GM23338 (cell line): ENCODE measurements around the gene CDK16. TPM values are rescaled to one million over a fixed set of nuclear protein-coding genes. Genes with fewer than 3 reads are reported as not detected.

Experiments used
- ATAC-seq: fragments of 200-7000 bp; cut with Tn5 transposase; 3 replicates; pipeline ENCODE4 v1.9.1; 2020
- DNase-seq: peaks from one replicate; pipeline ENCODE4 v3.0.0-alpha.2; 2015; ENCODE audit warnings: low spot score
- H2AFZ ChIP-seq: fragments of 200-600 bp; sonication (generic); 2 replicates; pipeline ENCODE4 v1.8.0; 2016; ENCODE audit warnings: antibody characterized with exemption, mild to moderate bottlenecking, moderate library complexity
- H3F3A ChIP-seq: fragments of 200-600 bp; sonication (generic); replicated peaks from 2 replicates; pipeline ENCODE4 v1.8.0; 2017; ENCODE audit warnings: antibody characterized with exemption, mixed run types, low read depth
- H3K27ac ChIP-seq: fragments of 200-600 bp; sonication (generic); 2 replicates; pipeline ENCODE4 v1.6.1; 2016; ENCODE audit warnings: low read depth
- H3K27me3 ChIP-seq: fragments of 200-600 bp; sonication (generic); 2 replicates; pipeline ENCODE4 v1.8.0; 2016; ENCODE audit warnings: mild to moderate bottlenecking, mixed run types, moderate library complexity; ENCODE audit not compliant: insufficient read depth
- H3K36me3 ChIP-seq: fragments of 200-600 bp; sonication (generic); 2 replicates; pipeline ENCODE4 v1.8.0; 2016; ENCODE audit warnings: mild to moderate bottlenecking; ENCODE audit not compliant: insufficient read depth
- H3K4me1 ChIP-seq: fragments of 200-600 bp; sonication (generic); 2 replicates; pipeline ENCODE4 v1.8.0; 2016; ENCODE audit warnings: mild to moderate bottlenecking, moderate library complexity; ENCODE audit not compliant: insufficient read depth
- H3K4me2 ChIP-seq: fragments of 200-600 bp; sonication (generic); 2 replicates; pipeline ENCODE4 v1.7.1; 2017; ENCODE audit warnings: mixed run types
- H3K4me3 ChIP-seq: fragments of 200-600 bp; sonication (generic); 2 replicates; pipeline ENCODE4 v1.6.1; 2016; ENCODE audit warnings: mixed run types
- H3K79me2 ChIP-seq: fragments of 200-600 bp; sonication (generic); replicated peaks from 2 replicates; pipeline ENCODE4 v1.8.0; 2017; ENCODE audit warnings: mild to moderate bottlenecking; ENCODE audit not compliant: insufficient read depth
- H3K9me2 ChIP-seq: fragments of 200-600 bp; sonication (generic); 2 replicates; pipeline ENCODE4 v1.8.0; 2017; ENCODE audit not compliant: insufficient read depth
- H4K20me1 ChIP-seq: fragments of 200-600 bp; sonication (generic); replicated peaks from 2 replicates; pipeline ENCODE4 v1.8.0; 2017; ENCODE audit warnings: mild to moderate bottlenecking; ENCODE audit not compliant: insufficient read depth
- H3K27ac Mint-ChIP-seq: 2 replicates; pipeline ENCODE4 v1.8.0; 2020; ENCODE audit warnings: inconsistent platforms, mild to moderate bottlenecking, moderate library complexity, mixed read lengths
- H3K27me3 Mint-ChIP-seq: 3 replicates; pipeline ENCODE4 v1.8.0; 2022; ENCODE audit warnings: low read depth, mild to moderate bottlenecking, moderate library complexity, mixed read lengths, inconsistent platforms; ENCODE audit not compliant: insufficient read depth, poor library complexity
- H3K36me3 Mint-ChIP-seq: 3 replicates; pipeline ENCODE4 v1.8.0; 2021; ENCODE audit warnings: low read depth, mild to moderate bottlenecking, inconsistent platforms, moderate library complexity, mixed read lengths
- H3K4me1 Mint-ChIP-seq: 3 replicates; pipeline ENCODE4 v1.8.0; 2020; ENCODE audit warnings: mild to moderate bottlenecking, inconsistent platforms, mixed read lengths
- H3K4me3 Mint-ChIP-seq: 3 replicates; pipeline ENCODE4 v1.8.0; 2021; ENCODE audit warnings: moderate library complexity, mild to moderate bottlenecking, inconsistent platforms, mixed read lengths
- H3K9me3 Mint-ChIP-seq: 3 replicates; pipeline ENCODE4 v1.8.0; 2020; ENCODE audit warnings: moderate library complexity, mild to moderate bottlenecking, inconsistent platforms, mixed read lengths
- CREB1 ChIP-seq: fragments of 250-450 bp; sonication (Bioruptor Pico); IDR thresholded peaks from 2 replicates; pipeline ENCODE4 v1.5.0; 2020; ENCODE audit warnings: low read depth, mild to moderate bottlenecking, moderate library complexity
- EZH2 ChIP-seq: fragments of 200-600 bp; sonication (generic); IDR thresholded peaks from one replicate; pipeline ENCODE4 v1.8.0; 2017; ENCODE audit warnings: antibody characterized with exemption, mild to moderate bottlenecking, low read depth; ENCODE audit not compliant: unreplicated experiment
- EZH2phosphoT487 ChIP-seq: fragments of 200-600 bp; sonication (generic); IDR thresholded peaks from one replicate; pipeline ENCODE4 v1.8.1; 2018; ENCODE audit warnings: antibody characterized with exemption; ENCODE audit not compliant: unreplicated experiment
- JUNB ChIP-seq: IDR thresholded peaks from one replicate; pipeline ENCODE4 v1.6.1; 2016; ENCODE audit warnings: antibody characterized with exemption; ENCODE audit not compliant: unreplicated experiment
- NANOG ChIP-seq: IDR thresholded peaks from 2 replicates; pipeline ENCODE4 v1.6.1; 2016; ENCODE audit warnings: antibody characterized with exemption, borderline replicate concordance
- POLR2AphosphoS5 ChIP-seq: IDR thresholded peaks from 2 replicates; pipeline ENCODE4 v1.6.1; 2016; ENCODE audit warnings: antibody characterized with exemption, low read depth
- STAT1 ChIP-seq: IDR thresholded peaks from one replicate; pipeline ENCODE4 v1.6.1; 2016; ENCODE audit warnings: antibody characterized with exemption; ENCODE audit not compliant: unreplicated experiment
- ZNF114 ChIP-seq: fragments of 250-450 bp; sonication (Bioruptor Pico); IDR thresholded peaks from 2 replicates; pipeline ENCODE4 v1.5.0; 2020; ENCODE audit warnings: mild to moderate bottlenecking, moderate library complexity
- polyA plus RNA-seq: library from polyadenylated mRNA; unstranded; fragments of >200 nt; fragmentation: Nextera tagmentation; extraction: Ambion mirVana; gene quantifications from 2 replicates; pipeline ENCODE4 v1.2.1, GENCODE V29; 2016
- total RNA-seq: library from RNA; depleted of rRNA; stranded (reverse); fragments of >200 nt; shearing (Covaris generic); gene quantifications from 2 replicates; pipeline ENCODE4 v1.2.3, GENCODE V29; 2014
- TF ChIP-seq, protein P1 (sequence below): IDR thresholded peaks from one replicate; pipeline ENCODE4 v1.6.1; 2018; ENCODE audit warnings: antibody characterized with exemption; ENCODE audit not compliant: unreplicated experiment
- TF ChIP-seq, protein P2 (sequence below): IDR thresholded peaks from 2 replicates; pipeline ENCODE4 v1.6.1; 2016; ENCODE audit warnings: antibody characterized with exemption
- TF ChIP-seq, protein P3 (sequence below), 2 experiments: fragments of 200-600 bp in 1 of 2; sonication (generic) in 1 of 2; conservative IDR thresholded peaks; 2 replicates each; pipeline versions ENCODE4 v1.5.1 to v1.6.1; 2016 to 2017; ENCODE audit warnings: antibody characterized with exemption in 2 of 2, low read depth in 2 of 2, mild to moderate bottlenecking in 2 of 2, moderate library complexity in 1 of 2

The CDK16 gene
- total and polyA plus RNA-seq, 2 experiments from 2014 or later = 58.9 to 158 TPM

- Histone ChIP-seq H3K9me2 (no peaks in the 10 kb centered on the region), H2AFZ (no peak overlapping the region), H3K27me3 (no peaks in the 10 kb centered on the region), H4K20me1 (peaks cover under 1% of the 10 kb centered on the region; the same call in 1 of the 2 replicates), H3K79me2 (peaks cover 37% of the 10 kb centered on the region), H3K27ac (peak overlapping the region; percentile 84), H3K4me1 (no peaks in the 10 kb centered on the region), H3K36me3 (peaks cover 12% of the 10 kb centered on the region; the same call in 1 of the 2 replicates), H3K4me2 (peak overlapping the region; percentile 17; the same call in 1 of the 2 replicates), H3K4me3 (peak overlapping the region; percentile 37; the same call in 1 of the 2 replicates), H3F3A (peaks cover 7% of the 10 kb centered on the region; the same call in 1 of the 2 replicates)
- peak overlapping the region; percentile 95 for H3K27ac Mint-ChIP-seq
- H3K4me1 Mint-ChIP-seq = peaks cover 31% of the 10 kb centered on the region
- no peaks in the 10 kb centered on the region for H3K9me3 Mint-ChIP-seq
- DNase-seq = peak; percentile 37
- H3K27me3 Mint-ChIP-seq = peaks cover 21% of the 10 kb centered on the region
- peak overlapping the region; percentile 92 for H3K4me3 Mint-ChIP-seq
- H3K36me3 Mint-ChIP-seq = peaks cover 52% of the 10 kb centered on the region
- peak; percentile 21 for ATAC-seq
- TF ChIP-seq STAT1 = no peak
- TF ChIP-seq, protein P1, sequence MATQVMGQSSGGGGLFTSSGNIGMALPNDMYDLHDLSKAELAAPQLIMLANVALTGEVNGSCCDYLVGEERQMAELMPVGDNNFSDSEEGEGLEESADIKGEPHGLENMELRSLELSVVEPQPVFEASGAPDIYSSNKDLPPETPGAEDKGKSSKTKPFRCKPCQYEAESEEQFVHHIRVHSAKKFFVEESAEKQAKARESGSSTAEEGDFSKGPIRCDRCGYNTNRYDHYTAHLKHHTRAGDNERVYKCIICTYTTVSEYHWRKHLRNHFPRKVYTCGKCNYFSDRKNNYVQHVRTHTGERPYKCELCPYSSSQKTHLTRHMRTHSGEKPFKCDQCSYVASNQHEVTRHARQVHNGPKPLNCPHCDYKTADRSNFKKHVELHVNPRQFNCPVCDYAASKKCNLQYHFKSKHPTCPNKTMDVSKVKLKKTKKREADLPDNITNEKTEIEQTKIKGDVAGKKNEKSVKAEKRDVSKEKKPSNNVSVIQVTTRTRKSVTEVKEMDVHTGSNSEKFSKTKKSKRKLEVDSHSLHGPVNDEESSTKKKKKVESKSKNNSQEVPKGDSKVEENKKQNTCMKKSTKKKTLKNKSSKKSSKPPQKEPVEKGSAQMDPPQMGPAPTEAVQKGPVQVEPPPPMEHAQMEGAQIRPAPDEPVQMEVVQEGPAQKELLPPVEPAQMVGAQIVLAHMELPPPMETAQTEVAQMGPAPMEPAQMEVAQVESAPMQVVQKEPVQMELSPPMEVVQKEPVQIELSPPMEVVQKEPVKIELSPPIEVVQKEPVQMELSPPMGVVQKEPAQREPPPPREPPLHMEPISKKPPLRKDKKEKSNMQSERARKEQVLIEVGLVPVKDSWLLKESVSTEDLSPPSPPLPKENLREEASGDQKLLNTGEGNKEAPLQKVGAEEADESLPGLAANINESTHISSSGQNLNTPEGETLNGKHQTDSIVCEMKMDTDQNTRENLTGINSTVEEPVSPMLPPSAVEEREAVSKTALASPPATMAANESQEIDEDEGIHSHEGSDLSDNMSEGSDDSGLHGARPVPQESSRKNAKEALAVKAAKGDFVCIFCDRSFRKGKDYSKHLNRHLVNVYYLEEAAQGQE = no peak
- TF ChIP-seq, protein P2, sequence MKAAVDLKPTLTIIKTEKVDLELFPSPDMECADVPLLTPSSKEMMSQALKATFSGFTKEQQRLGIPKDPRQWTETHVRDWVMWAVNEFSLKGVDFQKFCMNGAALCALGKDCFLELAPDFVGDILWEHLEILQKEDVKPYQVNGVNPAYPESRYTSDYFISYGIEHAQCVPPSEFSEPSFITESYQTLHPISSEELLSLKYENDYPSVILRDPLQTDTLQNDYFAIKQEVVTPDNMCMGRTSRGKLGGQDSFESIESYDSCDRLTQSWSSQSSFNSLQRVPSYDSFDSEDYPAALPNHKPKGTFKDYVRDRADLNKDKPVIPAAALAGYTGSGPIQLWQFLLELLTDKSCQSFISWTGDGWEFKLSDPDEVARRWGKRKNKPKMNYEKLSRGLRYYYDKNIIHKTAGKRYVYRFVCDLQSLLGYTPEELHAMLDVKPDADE = no peak
- no peak for TF ChIP-seq EZH2phosphoT487
- TF ChIP-seq NANOG = no peak
- no peak for TF ChIP-seq POLR2AphosphoS5
- no peak for TF ChIP-seq CREB1
- TF ChIP-seq EZH2 = no peak
- TF ChIP-seq JUNB = no peak
Measured at GRCh38 chrX:47217121-47217851, 1.2 kb upstream of the CDK16 start.

DNA sequence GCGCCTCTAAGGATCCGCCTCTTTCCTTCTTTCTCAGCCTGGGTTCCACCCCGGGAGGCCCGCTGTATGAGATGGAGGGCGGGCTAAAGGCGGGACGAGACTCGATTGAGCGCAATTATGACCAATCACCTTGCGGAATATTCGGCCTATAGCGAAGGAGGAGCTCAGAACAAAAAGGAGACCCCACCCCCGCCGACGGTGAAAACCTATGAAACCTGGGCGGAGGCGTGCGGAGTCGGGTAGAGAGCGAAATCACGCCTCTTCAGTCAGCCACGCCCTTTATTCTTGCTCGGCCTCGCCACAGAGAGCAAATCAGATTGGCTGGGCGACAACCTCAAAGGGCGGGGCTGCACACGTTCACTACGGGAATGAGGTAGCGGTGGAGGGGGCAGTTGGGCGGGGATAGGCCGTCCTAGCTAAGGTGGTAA lies 615 bp upstream of the CDK16 start:
- Histone ChIP-seq H3K4me1 (no peaks in the 10 kb centered on the region), H4K20me1 (no peaks in the 10 kb centered on the region), H2AFZ (no peak overlapping the region), H3K36me3 (0 out of 2 replicates have a peak, but pooled peaks cover 7% of the 10 kb centered on the region), H3K27me3 (no peaks in the 10 kb centered on the region), H3K9me2 (no peaks in the 10 kb centered on the region), H3K79me2 (peaks cover 37% of the 10 kb centered on the region), H3K27ac (peak overlapping the region; percentile 91), H3K4me2 (peak overlapping the region; percentile 79), H3F3A (peaks cover 7% of the 10 kb centered on the region; the same call in 1 of the 2 replicates), H3K4me3 (peak overlapping the region; percentile 69)
- ATAC-seq (peak; percentile 79), DNase-seq (peak; percentile 96)
- no peaks in the 10 kb centered on the region for H3K9me3 Mint-ChIP-seq
- H3K27ac Mint-ChIP-seq = peak overlapping the region; percentile 99
- H3K4me3 Mint-ChIP-seq = peak overlapping the region; percentile 92
- H3K36me3 Mint-ChIP-seq = peaks cover 50% of the 10 kb centered on the region
- H3K4me1 Mint-ChIP-seq = peaks cover 31% of the 10 kb centered on the region
- peaks cover 20% of the 10 kb centered on the region for H3K27me3 Mint-ChIP-seq
- TF ChIP-seq, protein P3, sequence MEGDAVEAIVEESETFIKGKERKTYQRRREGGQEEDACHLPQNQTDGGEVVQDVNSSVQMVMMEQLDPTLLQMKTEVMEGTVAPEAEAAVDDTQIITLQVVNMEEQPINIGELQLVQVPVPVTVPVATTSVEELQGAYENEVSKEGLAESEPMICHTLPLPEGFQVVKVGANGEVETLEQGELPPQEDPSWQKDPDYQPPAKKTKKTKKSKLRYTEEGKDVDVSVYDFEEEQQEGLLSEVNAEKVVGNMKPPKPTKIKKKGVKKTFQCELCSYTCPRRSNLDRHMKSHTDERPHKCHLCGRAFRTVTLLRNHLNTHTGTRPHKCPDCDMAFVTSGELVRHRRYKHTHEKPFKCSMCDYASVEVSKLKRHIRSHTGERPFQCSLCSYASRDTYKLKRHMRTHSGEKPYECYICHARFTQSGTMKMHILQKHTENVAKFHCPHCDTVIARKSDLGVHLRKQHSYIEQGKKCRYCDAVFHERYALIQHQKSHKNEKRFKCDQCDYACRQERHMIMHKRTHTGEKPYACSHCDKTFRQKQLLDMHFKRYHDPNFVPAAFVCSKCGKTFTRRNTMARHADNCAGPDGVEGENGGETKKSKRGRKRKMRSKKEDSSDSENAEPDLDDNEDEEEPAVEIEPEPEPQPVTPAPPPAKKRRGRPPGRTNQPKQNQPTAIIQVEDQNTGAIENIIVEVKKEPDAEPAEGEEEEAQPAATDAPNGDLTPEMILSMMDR (conservative IDR thresholded peaks at IDR 0.05; ENCODE audit: low read depth in 2 of 2) = no peak
- TF ChIP-seq JUNB (no peak), STAT1 (no peak), ZNF114 (no peak), EZH2phosphoT487 (no peak), POLR2AphosphoS5 (no peak)
- TF ChIP-seq, protein P1 = no peak
- TF ChIP-seq, protein P2 = no peak
